ENCODE results near the gene SIRT7.

DNA sequence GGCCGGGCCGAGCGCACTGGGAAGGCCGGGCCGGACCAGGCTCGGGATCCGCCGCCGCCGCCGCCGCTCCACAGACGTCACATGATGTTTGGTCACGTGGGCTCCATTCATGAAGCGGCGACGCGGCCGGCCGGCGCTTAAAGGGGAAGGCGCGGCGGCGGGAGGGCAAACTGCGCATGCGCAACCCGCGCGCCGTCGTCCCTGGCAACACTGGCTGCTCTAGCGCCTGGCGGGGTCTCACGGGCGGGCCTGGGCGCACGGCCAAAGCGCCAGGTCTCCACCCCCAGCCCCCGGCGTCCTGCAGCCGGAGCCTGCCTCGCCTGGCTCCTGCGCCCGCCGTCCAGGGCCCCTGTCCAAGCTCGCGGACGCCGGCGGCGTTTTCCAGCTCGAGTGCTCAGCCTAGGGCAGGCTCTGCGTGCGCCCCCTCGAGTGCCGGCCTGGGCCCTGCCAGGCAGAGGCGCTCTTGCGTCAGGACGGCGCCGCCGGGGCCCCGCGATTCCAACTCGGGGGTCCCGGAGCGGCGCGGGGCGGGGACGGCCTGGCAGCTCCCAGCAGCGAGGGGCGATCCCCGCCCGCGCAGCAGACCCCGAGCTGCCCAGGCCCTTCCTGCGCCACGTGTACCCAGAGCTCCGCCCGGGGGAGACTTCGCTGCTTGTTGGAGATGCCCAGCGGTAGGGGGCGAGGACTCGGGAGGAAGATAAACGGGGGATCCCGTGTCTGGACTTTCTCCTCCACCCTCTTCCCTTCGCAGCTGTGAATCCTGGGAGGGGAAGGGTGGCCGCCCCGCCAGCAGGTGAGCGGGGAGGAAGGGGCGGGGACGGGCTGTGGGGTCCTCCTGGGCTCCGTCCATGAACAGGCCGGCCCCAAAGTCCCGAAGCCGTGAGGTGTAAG is 9.9 kb upstream of the SIRT7 start, which contains the start of gene MAFG:
- TF ChIP-seq, protein P1, sequence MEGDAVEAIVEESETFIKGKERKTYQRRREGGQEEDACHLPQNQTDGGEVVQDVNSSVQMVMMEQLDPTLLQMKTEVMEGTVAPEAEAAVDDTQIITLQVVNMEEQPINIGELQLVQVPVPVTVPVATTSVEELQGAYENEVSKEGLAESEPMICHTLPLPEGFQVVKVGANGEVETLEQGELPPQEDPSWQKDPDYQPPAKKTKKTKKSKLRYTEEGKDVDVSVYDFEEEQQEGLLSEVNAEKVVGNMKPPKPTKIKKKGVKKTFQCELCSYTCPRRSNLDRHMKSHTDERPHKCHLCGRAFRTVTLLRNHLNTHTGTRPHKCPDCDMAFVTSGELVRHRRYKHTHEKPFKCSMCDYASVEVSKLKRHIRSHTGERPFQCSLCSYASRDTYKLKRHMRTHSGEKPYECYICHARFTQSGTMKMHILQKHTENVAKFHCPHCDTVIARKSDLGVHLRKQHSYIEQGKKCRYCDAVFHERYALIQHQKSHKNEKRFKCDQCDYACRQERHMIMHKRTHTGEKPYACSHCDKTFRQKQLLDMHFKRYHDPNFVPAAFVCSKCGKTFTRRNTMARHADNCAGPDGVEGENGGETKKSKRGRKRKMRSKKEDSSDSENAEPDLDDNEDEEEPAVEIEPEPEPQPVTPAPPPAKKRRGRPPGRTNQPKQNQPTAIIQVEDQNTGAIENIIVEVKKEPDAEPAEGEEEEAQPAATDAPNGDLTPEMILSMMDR (conservative IDR thresholded peaks at IDR 0.05 in 1 of 2, IDR thresholded peaks at IDR 0.05 in 1 of 2; ENCODE audit: extremely low read depth in 1 of 2, insufficient read depth in 1 of 2, low read depth in 1 of 2, low read length in 2 of 2) = peak in 1 of 2 donors; percentile 27
- TF ChIP-seq EZH2 (IDR thresholded peaks at IDR 0.05; ENCODE audit: borderline replicate concordance, low read length) = no peak

Measured in mammary epithelial cell (primary cell).